HG02870 (cell line): ENCODE measurements around the gene IGF2.

Experiments used
- ATAC-seq: cut with Tn5 transposase; IDR thresholded peaks from one replicate; pipeline ENCODE4 v1.9.1; 2021; ENCODE audit warnings: mild to moderate bottlenecking, moderate library complexity; ENCODE audit not compliant: unreplicated experiment

Gene IGF2

GRCh38 chr11:2137202-2138067 is 1.8 kb downstream of the IGF2 start:
- no peak for ATAC-seq

- no peak for ATAC-seq
These were observed 2.3 kb downstream of the IGF2 start for GRCh38 chr11:2136952-2137201.

GRCh38 chr11:2136209-2136951 is 2.8 kb downstream of the IGF2 start:
- ATAC-seq, result no peak

- no peak for ATAC-seq
These were observed 3.5 kb downstream of the IGF2 start for GRCh38 chr11:2135648-2136201.

- ATAC-seq, result no peak
These were observed 4.1 kb downstream of the IGF2 start for GRCh38 chr11:2135018-2135569.

- ATAC-seq, result no peak
These were observed 4.9 kb downstream of the IGF2 start for GRCh38 chr11:2134022-2135010.

GRCh38 chr11:2133241-2134021 is 5.8 kb downstream of the IGF2 start:
- no peak for ATAC-seq

GRCh38 chr11:2132874-2133240 is 6.3 kb downstream of the IGF2 start:
- ATAC-seq, result no peak

GRCh38 chr11:2132246-2132645 is 6.9 kb downstream of the IGF2 start:
- ATAC-seq, result no peak

GRCh38 chr11:2131371-2132236 is 7.6 kb downstream of the IGF2 start:
- ATAC-seq, result no peak

- no peak for ATAC-seq
These were observed 8.3 kb downstream of the IGF2 start for GRCh38 chr11:2130881-2131352.

- no peak for ATAC-seq
These were observed 9.4 kb downstream of the IGF2 start for GRCh38 chr11:2129699-2130366.

GRCh38 chr11:2129308-2129698 is 9.9 kb downstream of the IGF2 start:
- no peak for ATAC-seq

GRCh38 chr11:2128511-2129307 is 10.5 kb downstream of the IGF2 start:
- no peak for ATAC-seq

GRCh38 chr11:2128130-2128510 is 11.1 kb downstream of the IGF2 start:
- ATAC-seq, result no peak

GRCh38 chr11:2127482-2128129 is 11.6 kb downstream of the IGF2 start:
- no peak for ATAC-seq

- no peak for ATAC-seq
These were observed 12.6 kb downstream of the IGF2 start for GRCh38 chr11:2126520-2127085.
